ENCODE measurements around the gene DNAL4. TPM values are rescaled to one million over a fixed set of nuclear protein-coding genes. Genes with fewer than 3 reads are reported as not detected.

The DNAL4 gene
- polyA plus RNA-seq, 3 donors, result 8.9 to 9.3 (median 9.0) TPM

GRCh38 chr22:38773363-38773946, 20.5 kb downstream of the DNAL4 start:
- Histone ChIP-seq H3K36me3 (replicated peaks in 1 of 2; ENCODE audit: control insufficient read depth in 1 of 2, insufficient read depth in 2 of 2, low read length in 2 of 2) (no peaks in the 10 kb centered on the region), H3K4me1 (ENCODE audit: control insufficient read depth in 1 of 2, insufficient read depth in 2 of 2, low read length in 2 of 2) (no peaks in the 10 kb centered on the region), H3K27ac (ENCODE audit: low read depth in 1 of 2, low read length in 2 of 2) (no peak overlapping the region), H2AFZ (ENCODE audit: insufficient read depth, low read depth, low read length, poor library complexity, severe bottlenecking) (no peak overlapping the region), H3K27me3 (ENCODE audit: control insufficient read depth in 2 of 2, insufficient read depth in 2 of 2, low read length in 2 of 2) (no peaks in the 10 kb centered on the region), H3K79me2 (ENCODE audit: insufficient read depth, low read length) (no peaks in the 10 kb centered on the region), H3K9ac (ENCODE audit: insufficient read depth, low read length, poor library complexity, severe bottlenecking) (no peak overlapping the region), H4K20me1 (ENCODE audit: insufficient read depth, low read length) (no peaks in the 10 kb centered on the region), H3K9me3 (replicated peaks in 1 of 2; ENCODE audit: control insufficient read depth in 1 of 2, insufficient read depth in 1 of 2, low read length in 2 of 2) (no peaks in the 10 kb centered on the region), H3K4me3 (replicated peaks in 1 of 3; ENCODE audit: low read depth in 2 of 3, low read length in 3 of 3) (no peak overlapping the region), H3K4me2 (replicated peaks; ENCODE audit: extremely low read depth, low read length, poor library complexity, severe bottlenecking) (no peak overlapping the region)
- H3K4me1 Mint-ChIP-seq, result peaks cover 4% of the 10 kb centered on the region
- intact Hi-C loops (cut with micrococcal nuclease), result no loop called here
- WGBS (ENCODE audit: insufficient coverage), result 96% methylated on average over 2 of the region's 4 CpGs
- no peak for DNase-seq
- peaks cover 0 to 1% (median 0%) of the 10 kb centered on the region in 3 donors for H3K27me3 Mint-ChIP-seq (ENCODE audit: low read depth in 3 of 3)
- H3K27ac Mint-ChIP-seq, result no peak overlapping the region
- no peak overlapping the region for H3K4me3 Mint-ChIP-seq
- peaks cover 0 to 3% (median 0%) of the 10 kb centered on the region in 7 donors for H3K9me3 Mint-ChIP-seq
- TF ChIP-seq, protein P1, sequence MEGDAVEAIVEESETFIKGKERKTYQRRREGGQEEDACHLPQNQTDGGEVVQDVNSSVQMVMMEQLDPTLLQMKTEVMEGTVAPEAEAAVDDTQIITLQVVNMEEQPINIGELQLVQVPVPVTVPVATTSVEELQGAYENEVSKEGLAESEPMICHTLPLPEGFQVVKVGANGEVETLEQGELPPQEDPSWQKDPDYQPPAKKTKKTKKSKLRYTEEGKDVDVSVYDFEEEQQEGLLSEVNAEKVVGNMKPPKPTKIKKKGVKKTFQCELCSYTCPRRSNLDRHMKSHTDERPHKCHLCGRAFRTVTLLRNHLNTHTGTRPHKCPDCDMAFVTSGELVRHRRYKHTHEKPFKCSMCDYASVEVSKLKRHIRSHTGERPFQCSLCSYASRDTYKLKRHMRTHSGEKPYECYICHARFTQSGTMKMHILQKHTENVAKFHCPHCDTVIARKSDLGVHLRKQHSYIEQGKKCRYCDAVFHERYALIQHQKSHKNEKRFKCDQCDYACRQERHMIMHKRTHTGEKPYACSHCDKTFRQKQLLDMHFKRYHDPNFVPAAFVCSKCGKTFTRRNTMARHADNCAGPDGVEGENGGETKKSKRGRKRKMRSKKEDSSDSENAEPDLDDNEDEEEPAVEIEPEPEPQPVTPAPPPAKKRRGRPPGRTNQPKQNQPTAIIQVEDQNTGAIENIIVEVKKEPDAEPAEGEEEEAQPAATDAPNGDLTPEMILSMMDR (IDR thresholded peaks at IDR 0.05), result no peak
- peaks cover 2 to 3% of the 10 kb centered on the region in 2 donors for H3K36me3 Mint-ChIP-seq

- Mint-ChIP-seq H3K27ac (peak overlapping the region in 1 of 7 donors; percentile 45), H3K4me1 (peaks cover 4% of the 10 kb centered on the region), H3K9me3 (peaks cover 0 to 3% (median 0%) of the 10 kb centered on the region in 7 donors), H3K27me3 (ENCODE audit: low read depth in 3 of 3) (peaks cover 0 to 2% (median 1%) of the 10 kb centered on the region in 3 donors), H3K36me3 (no peaks in the 10 kb centered on the region), H3K4me3 (no peak overlapping the region)
- Histone ChIP-seq H3K27me3 (ENCODE audit: control insufficient read depth in 2 of 2, insufficient read depth in 2 of 2, low read length in 2 of 2) (no peaks in the 10 kb centered on the region), H3K4me1 (ENCODE audit: control insufficient read depth in 1 of 2, insufficient read depth in 2 of 2, low read length in 2 of 2) (no peaks in the 10 kb centered on the region), H3K4me2 (replicated peaks; ENCODE audit: extremely low read depth, low read length, poor library complexity, severe bottlenecking) (no peak overlapping the region), H3K79me2 (ENCODE audit: insufficient read depth, low read length) (no peaks in the 10 kb centered on the region), H3K9ac (ENCODE audit: insufficient read depth, low read length, poor library complexity, severe bottlenecking) (no peak overlapping the region), H3K36me3 (replicated peaks in 1 of 2; ENCODE audit: control insufficient read depth in 1 of 2, insufficient read depth in 2 of 2, low read length in 2 of 2) (no peaks in the 10 kb centered on the region), H3K27ac (ENCODE audit: low read depth in 1 of 2, low read length in 2 of 2) (no peak overlapping the region), H3K9me3 (replicated peaks in 1 of 2; ENCODE audit: control insufficient read depth in 1 of 2, insufficient read depth in 1 of 2, low read length in 2 of 2) (no peaks in the 10 kb centered on the region), H4K20me1 (ENCODE audit: insufficient read depth, low read length) (no peaks in the 10 kb centered on the region), H2AFZ (ENCODE audit: insufficient read depth, low read depth, low read length, poor library complexity, severe bottlenecking) (no peak overlapping the region), H3K4me3 (replicated peaks in 1 of 3; ENCODE audit: low read depth in 2 of 3, low read length in 3 of 3) (no peak overlapping the region)
- no peak for DNase-seq
- TF ChIP-seq, protein P1 (IDR thresholded peaks at IDR 0.05), result no peak
- 95% methylated on average over 8 of the region's 8 CpGs for WGBS (ENCODE audit: insufficient coverage)
- intact Hi-C loops (cut with micrococcal nuclease), result no loop called here
Measured at GRCh38 chr22:38772623-38772873, 21.4 kb downstream of the DNAL4 start.
